HG03520 (cell line): Measurements from ENCODE around the gene BRSK2.

Experiments used
- ATAC-seq: cut with Tn5 transposase; IDR thresholded peaks from one replicate; pipeline ENCODE4 v1.9.1; 2021; ENCODE audit warnings: mild to moderate bottlenecking, moderate library complexity; ENCODE audit not compliant: unreplicated experiment

The BRSK2 gene

GRCh38 chr11:1461826-1462697, 72.3 kb downstream of the BRSK2 start:
- ATAC-seq, result no peak

GRCh38 chr11:1462698-1462975, 72.9 kb downstream of the BRSK2 start:
- ATAC-seq, result no peak

GRCh38 chr11:1463056-1463455, 73.3 kb downstream of the BRSK2 start:
- ATAC-seq, result no peak

GRCh38 chr11:1466784-1467183, 77.0 kb downstream of the BRSK2 start:
- no peak for ATAC-seq

- no peak for ATAC-seq
Observed at GRCh38 chr11:1467270-1467669, 77.5 kb downstream of the BRSK2 start.

- no peak for ATAC-seq
Observed at GRCh38 chr11:1468002-1468401, 78.3 kb downstream of the BRSK2 start.

- no peak for ATAC-seq
Observed at GRCh38 chr11:1468473-1469066, 78.8 kb downstream of the BRSK2 start.

- no peak for ATAC-seq
Observed at GRCh38 chr11:1469287-1469910, 79.7 kb downstream of the BRSK2 start.

GRCh38 chr11:1469911-1470680, 80.4 kb downstream of the BRSK2 start:
- no peak for ATAC-seq

GRCh38 chr11:1470681-1471611, 81.2 kb downstream of the BRSK2 start:
- ATAC-seq, result no peak

- ATAC-seq, result no peak
Observed at GRCh38 chr11:1471736-1472135, 82.0 kb downstream of the BRSK2 start.

GRCh38 chr11:1472180-1473005, 82.7 kb downstream of the BRSK2 start:
- ATAC-seq, result no peak

GRCh38 chr11:1473011-1473628, 83.4 kb downstream of the BRSK2 start:
- ATAC-seq, result no peak

- ATAC-seq, result no peak
Observed at GRCh38 chr11:1473786-1474185, 84.1 kb downstream of the BRSK2 start.

- ATAC-seq, result no peak
Observed at GRCh38 chr11:1475841-1476240, 86.1 kb downstream of the BRSK2 start.

GRCh38 chr11:1476940-1477736, 87.4 kb downstream of the BRSK2 start:
- ATAC-seq, result no peak

- ATAC-seq, result no peak
Observed at GRCh38 chr11:1478011-1478410, 88.3 kb downstream of the BRSK2 start.

GRCh38 chr11:1478544-1478943, 88.8 kb downstream of the BRSK2 start:
- no peak for ATAC-seq
